Neural cell (in vitro differentiated cells): Measurements from ENCODE around the gene LPCAT3. TPM values are rescaled to one million over a fixed set of nuclear protein-coding genes. Genes with fewer than 3 reads are reported as not detected.
"Not testable (repeated sequence)": the region's sequence is repeated elsewhere in the genome, so short reads cannot be mapped to it uniquely, and the experiment has no call there.

Experiments used
- H2AFZ ChIP-seq: fragments of 200-600, 300-800 bp; sonication (generic), shearing (Covaris generic); 2 replicates; pipeline ENCODE4 v1.6.0; 2014; ENCODE audit warnings: low read depth, mild to moderate bottlenecking, antibody characterized with exemption, low read length, moderate library complexity
- H3F3A ChIP-seq: fragments of 200-600 bp; shearing (Covaris generic); 2 replicates; pipeline ENCODE4 v1.6.1; 2016; ENCODE audit warnings: mild to moderate bottlenecking, moderate library complexity, mixed read lengths, antibody characterized with exemption, low read length; ENCODE audit not compliant: insufficient read depth, poor library complexity, severe bottlenecking
- H3K27ac ChIP-seq: fragments of 200-600, 300-800 bp; sonication (generic), shearing (Covaris generic); 2 replicates; pipeline ENCODE4 v1.5.1; 2014; ENCODE audit warnings: mild to moderate bottlenecking, low read length, moderate library complexity
- H3K27me3 ChIP-seq: fragments of 300-800, 200-600 bp; sonication (generic), shearing (Covaris generic); 2 replicates; pipeline ENCODE4 v1.6.0; 2014; ENCODE audit warnings: mild to moderate bottlenecking, low read depth, low read length, moderate library complexity; ENCODE audit not compliant: insufficient read depth
- H3K36me3 ChIP-seq: fragments of 300-800, 200-600 bp; sonication (generic), shearing (Covaris generic); 2 replicates; pipeline ENCODE4 v1.5.1; 2014; ENCODE audit warnings: mild to moderate bottlenecking, antibody characterized with exemption, low read length, moderate library complexity; ENCODE audit not compliant: insufficient read depth
- H3K4me2 ChIP-seq: fragments of 300-800, 200-600 bp; sonication (generic), shearing (Covaris generic); 2 replicates; pipeline ENCODE4 v1.6.0; 2014; ENCODE audit warnings: mild to moderate bottlenecking, low read length
- H3K4me3 ChIP-seq: fragments of 300-800, 200-600 bp; sonication (generic), shearing (Covaris generic); 2 replicates; pipeline ENCODE4 v1.5.1; 2014; ENCODE audit warnings: mild to moderate bottlenecking, low read length, moderate library complexity
- H3K79me2 ChIP-seq: fragments of 200-600 bp; shearing (Covaris generic); replicated peaks from 2 replicates; pipeline ENCODE4 v1.6.0; 2014; ENCODE audit warnings: mild to moderate bottlenecking, low read length, moderate library complexity; ENCODE audit not compliant: insufficient read depth
- H3K9ac ChIP-seq: fragments of 300-800, 200-600 bp; sonication (generic), shearing (Covaris generic); 2 replicates; pipeline ENCODE4 v1.6.1; 2016; ENCODE audit warnings: mild to moderate bottlenecking, low read length, mixed read lengths
- H3K9me2 ChIP-seq: fragments of 200-600 bp; shearing (Covaris generic); 2 replicates; pipeline ENCODE4 v1.6.1; 2016; ENCODE audit warnings: mild to moderate bottlenecking, low read length, mixed read lengths; ENCODE audit not compliant: insufficient read depth
- H3K9me3 ChIP-seq: fragments of 200-600, 300-800 bp; sonication (generic), shearing (Covaris generic); 2 replicates; pipeline ENCODE4 v1.6.1; 2016; ENCODE audit warnings: mild to moderate bottlenecking, mixed run types, low read length, moderate library complexity, mixed read lengths
- H4K20me1 ChIP-seq: fragments of 200-600 bp; shearing (Covaris generic); 2 replicates; pipeline ENCODE4 v1.6.1; 2016; ENCODE audit warnings: mild to moderate bottlenecking, mixed run types; ENCODE audit not compliant: insufficient read depth
- EP300 ChIP-seq: fragments of 450-650 bp; conservative IDR thresholded peaks from 2 replicates; pipeline ENCODE4 v1.6.1; 2014; ENCODE audit warnings: antibody characterized with exemption, mild to moderate bottlenecking, moderate library complexity; ENCODE audit not compliant: poor library complexity, severe bottlenecking
- EZH2 ChIP-seq: fragments of 200-600, 300-800 bp; shearing (Covaris generic), sonication (generic); IDR thresholded peaks from 2 replicates; pipeline ENCODE4 v1.6.1; 2014; ENCODE audit warnings: antibody characterized with exemption, low read length, borderline replicate concordance, mild to moderate bottlenecking; ENCODE audit not compliant: insufficient read depth, poor library complexity, severe bottlenecking
- MXI1 ChIP-seq: fragments of 450-650 bp; conservative IDR thresholded peaks from 2 replicates; pipeline ENCODE4 v1.6.1; 2014; ENCODE audit warnings: antibody characterized with exemption, mild to moderate bottlenecking; ENCODE audit not compliant: poor library complexity, severe bottlenecking
- POLR2AphosphoS5 ChIP-seq: IDR thresholded peaks from 2 replicates; pipeline ENCODE4 v1.6.1; 2012
- RAD21 ChIP-seq: fragments of 450-650 bp; conservative IDR thresholded peaks from 2 replicates; pipeline ENCODE4 v1.6.1; 2014; ENCODE audit warnings: antibody characterized with exemption, mild to moderate bottlenecking, moderate library complexity
- SMC3 ChIP-seq: fragments of 450-650 bp; conservative IDR thresholded peaks from 2 replicates; pipeline ENCODE4 v1.6.1; 2014; ENCODE audit warnings: antibody characterized with exemption, mild to moderate bottlenecking, moderate library complexity; ENCODE audit not compliant: poor library complexity
- TAF1 ChIP-seq: IDR thresholded peaks from 2 replicates; pipeline ENCODE4 v1.6.1; 2012; ENCODE audit warnings: low read depth
- polyA plus RNA-seq: library from polyadenylated mRNA; depleted of rRNA; stranded (reverse); fragments of >200 nt; gene quantifications from 2 replicates; pipeline ENCODE4 v1.2.3, GENCODE V29; 2014
- TF ChIP-seq, protein P1 (sequence below): fragments of 450-650 bp; IDR thresholded peaks from 2 replicates; pipeline ENCODE4 v1.5.1; 2014; ENCODE audit warnings: antibody characterized with exemption, mild to moderate bottlenecking, moderate library complexity; ENCODE audit not compliant: poor library complexity, severe bottlenecking
- TF ChIP-seq, protein P2 (sequence below): IDR thresholded peaks from 2 replicates; pipeline ENCODE4 v1.6.1; 2012; ENCODE audit warnings: borderline replicate concordance

Gene LPCAT3
- polyA plus RNA-seq, 1 donor from 2014 or later, result 14.4 TPM

DNA sequence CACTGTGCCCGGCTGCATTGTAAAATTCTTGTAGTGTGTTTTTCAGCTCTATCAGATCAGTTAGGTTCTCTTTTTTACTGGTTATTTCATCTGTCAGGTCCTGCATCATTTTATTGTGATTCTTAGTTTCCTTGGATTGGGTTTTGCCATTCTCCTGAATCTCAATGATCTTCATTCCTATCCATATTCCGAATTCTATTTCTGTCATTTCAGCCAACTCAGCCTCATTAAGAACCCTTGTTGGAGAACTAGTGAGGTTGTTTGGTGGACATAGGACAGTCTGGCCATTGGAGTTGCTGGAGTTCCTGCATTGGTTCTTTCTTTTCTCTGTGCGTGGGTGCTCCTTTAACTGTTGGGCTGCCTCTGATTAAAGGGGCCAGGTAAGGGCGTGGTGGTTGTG, 36.6 kb upstream of the LPCAT3 start:
- Histone ChIP-seq H3K9me3 (no peaks in the 10 kb centered on the region), H3K4me3 (no peak overlapping the region), H3F3A (no peaks in the 10 kb centered on the region), H3K79me2 (no peaks in the 10 kb centered on the region), H3K27ac (no peak overlapping the region), H4K20me1 (no peaks in the 10 kb centered on the region), H3K36me3 (no peaks in the 10 kb centered on the region), H3K9ac (no peak overlapping the region), H3K27me3 (no peaks in the 10 kb centered on the region), H3K4me2 (no peak overlapping the region), H2AFZ (no peak overlapping the region), H3K9me2 (no peaks in the 10 kb centered on the region)
- no peak for TF ChIP-seq EP300
- no peak for TF ChIP-seq RAD21
- no peak for TF ChIP-seq MXI1
- TF ChIP-seq EZH2, result no peak
- TF ChIP-seq POLR2AphosphoS5, result no peak
- TF ChIP-seq, protein P1, sequence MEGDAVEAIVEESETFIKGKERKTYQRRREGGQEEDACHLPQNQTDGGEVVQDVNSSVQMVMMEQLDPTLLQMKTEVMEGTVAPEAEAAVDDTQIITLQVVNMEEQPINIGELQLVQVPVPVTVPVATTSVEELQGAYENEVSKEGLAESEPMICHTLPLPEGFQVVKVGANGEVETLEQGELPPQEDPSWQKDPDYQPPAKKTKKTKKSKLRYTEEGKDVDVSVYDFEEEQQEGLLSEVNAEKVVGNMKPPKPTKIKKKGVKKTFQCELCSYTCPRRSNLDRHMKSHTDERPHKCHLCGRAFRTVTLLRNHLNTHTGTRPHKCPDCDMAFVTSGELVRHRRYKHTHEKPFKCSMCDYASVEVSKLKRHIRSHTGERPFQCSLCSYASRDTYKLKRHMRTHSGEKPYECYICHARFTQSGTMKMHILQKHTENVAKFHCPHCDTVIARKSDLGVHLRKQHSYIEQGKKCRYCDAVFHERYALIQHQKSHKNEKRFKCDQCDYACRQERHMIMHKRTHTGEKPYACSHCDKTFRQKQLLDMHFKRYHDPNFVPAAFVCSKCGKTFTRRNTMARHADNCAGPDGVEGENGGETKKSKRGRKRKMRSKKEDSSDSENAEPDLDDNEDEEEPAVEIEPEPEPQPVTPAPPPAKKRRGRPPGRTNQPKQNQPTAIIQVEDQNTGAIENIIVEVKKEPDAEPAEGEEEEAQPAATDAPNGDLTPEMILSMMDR, result no peak
- no peak for TF ChIP-seq SMC3
- TF ChIP-seq, protein P2, sequence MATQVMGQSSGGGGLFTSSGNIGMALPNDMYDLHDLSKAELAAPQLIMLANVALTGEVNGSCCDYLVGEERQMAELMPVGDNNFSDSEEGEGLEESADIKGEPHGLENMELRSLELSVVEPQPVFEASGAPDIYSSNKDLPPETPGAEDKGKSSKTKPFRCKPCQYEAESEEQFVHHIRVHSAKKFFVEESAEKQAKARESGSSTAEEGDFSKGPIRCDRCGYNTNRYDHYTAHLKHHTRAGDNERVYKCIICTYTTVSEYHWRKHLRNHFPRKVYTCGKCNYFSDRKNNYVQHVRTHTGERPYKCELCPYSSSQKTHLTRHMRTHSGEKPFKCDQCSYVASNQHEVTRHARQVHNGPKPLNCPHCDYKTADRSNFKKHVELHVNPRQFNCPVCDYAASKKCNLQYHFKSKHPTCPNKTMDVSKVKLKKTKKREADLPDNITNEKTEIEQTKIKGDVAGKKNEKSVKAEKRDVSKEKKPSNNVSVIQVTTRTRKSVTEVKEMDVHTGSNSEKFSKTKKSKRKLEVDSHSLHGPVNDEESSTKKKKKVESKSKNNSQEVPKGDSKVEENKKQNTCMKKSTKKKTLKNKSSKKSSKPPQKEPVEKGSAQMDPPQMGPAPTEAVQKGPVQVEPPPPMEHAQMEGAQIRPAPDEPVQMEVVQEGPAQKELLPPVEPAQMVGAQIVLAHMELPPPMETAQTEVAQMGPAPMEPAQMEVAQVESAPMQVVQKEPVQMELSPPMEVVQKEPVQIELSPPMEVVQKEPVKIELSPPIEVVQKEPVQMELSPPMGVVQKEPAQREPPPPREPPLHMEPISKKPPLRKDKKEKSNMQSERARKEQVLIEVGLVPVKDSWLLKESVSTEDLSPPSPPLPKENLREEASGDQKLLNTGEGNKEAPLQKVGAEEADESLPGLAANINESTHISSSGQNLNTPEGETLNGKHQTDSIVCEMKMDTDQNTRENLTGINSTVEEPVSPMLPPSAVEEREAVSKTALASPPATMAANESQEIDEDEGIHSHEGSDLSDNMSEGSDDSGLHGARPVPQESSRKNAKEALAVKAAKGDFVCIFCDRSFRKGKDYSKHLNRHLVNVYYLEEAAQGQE, result no peak
- TF ChIP-seq TAF1, result no peak

DNA sequence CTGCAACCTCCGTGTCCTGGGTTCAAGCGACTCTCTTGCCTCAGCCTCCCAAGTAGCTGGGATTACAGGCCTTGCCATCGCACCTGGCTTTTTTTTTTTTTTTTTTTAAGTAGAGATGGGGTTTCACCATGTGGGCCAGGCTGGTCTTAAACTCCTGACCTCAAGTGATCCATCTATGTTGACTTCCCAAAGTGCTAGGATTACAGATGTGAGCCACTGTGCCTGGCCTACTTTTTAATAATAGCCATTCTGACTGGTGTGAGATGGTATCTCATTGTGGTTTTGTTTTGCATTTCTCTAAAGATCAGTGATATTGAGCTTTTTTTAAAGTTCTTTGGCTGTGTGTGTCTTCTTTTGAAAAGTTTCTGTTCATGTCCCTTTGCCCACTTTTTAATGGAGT, 31.7 kb upstream of the LPCAT3 start:
- H3K36me3 ChIP-seq, H3F3A ChIP-seq, H2AFZ ChIP-seq, H3K27ac ChIP-seq, H4K20me1 ChIP-seq, H3K27me3 ChIP-seq, H3K9me2 ChIP-seq, H3K4me2 ChIP-seq, H3K79me2 ChIP-seq, H3K4me3 ChIP-seq, H3K9ac ChIP-seq, H3K9me3 ChIP-seq: not testable (repeated sequence)

DNA sequence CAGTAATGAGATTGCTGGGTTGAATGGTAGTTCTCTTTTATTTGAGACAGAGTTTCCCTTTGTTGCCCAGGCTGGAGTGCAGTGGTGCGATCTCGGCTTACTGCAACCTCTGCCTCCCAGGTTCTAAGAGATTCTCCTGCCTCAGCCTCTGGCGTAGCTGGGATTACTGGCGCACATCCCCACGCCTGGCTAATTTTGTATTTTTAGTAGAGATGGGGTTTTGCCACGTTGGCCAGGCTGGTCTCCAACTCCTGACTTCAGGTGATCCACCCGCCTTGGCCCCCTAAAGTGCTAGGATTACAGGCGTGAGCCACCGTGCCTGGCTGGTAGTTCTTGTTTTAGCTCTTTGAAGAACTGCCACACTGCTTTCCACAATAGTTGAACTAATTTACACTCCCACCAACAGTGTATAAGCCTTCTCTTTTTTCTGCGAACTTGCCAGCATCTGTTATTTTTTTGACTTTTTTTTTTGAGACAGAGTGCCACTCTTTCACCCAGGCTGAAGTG, 31.2 kb upstream of the LPCAT3 start:
- not testable (repeated sequence) for H3K36me3 ChIP-seq, H3K4me2 ChIP-seq, H3K9me2 ChIP-seq, H3K27me3 ChIP-seq, H3K4me3 ChIP-seq, H3K9ac ChIP-seq, H2AFZ ChIP-seq, H3K27ac ChIP-seq, H3K9me3 ChIP-seq, H3K79me2 ChIP-seq, H3F3A ChIP-seq, H4K20me1 ChIP-seq
